Measurements from ENCODE around the gene BYSL. TPM values are rescaled to one million over a fixed set of nuclear protein-coding genes. Genes with fewer than 3 reads are reported as not detected.

The BYSL gene
- total RNA-seq, 1 experiment from 2014 or later, result 33.0 TPM

GRCh38 chr6:41937861-41938574, 16.7 kb downstream of the BYSL start:
- no peak overlapping the region for H2AFZ ChIP-seq
- H4K20me1 ChIP-seq (ENCODE audit: insufficient read depth), result peaks cover 17% of the 10 kb centered on the region; the same call in 1 of the 2 replicates
- no peak overlapping the region for H3K4me3 ChIP-seq
- ChIA-PET CTCF (no interaction called here), POLR2A (ENCODE audit: unreplicated experiment) (no interaction called here)
- 0 out of 2 replicates have a peak, but pooled peaks cover 6% of the 10 kb centered on the region for H3K36me3 ChIP-seq (ENCODE audit: low read depth)
- H3K4me1 ChIP-seq (replicated peaks; ENCODE audit: insufficient read depth), result peaks cover 29% of the 10 kb centered on the region
- H3K9me2 ChIP-seq (ENCODE audit: insufficient read depth), result no peaks in the 10 kb centered on the region
- peaks cover 54% of the 10 kb centered on the region for H3F3A ChIP-seq (ENCODE audit: insufficient read depth, low read depth)
- H3K4me2 ChIP-seq, result no peak overlapping the region
- intact Hi-C loops (cut with micrococcal nuclease; ENCODE audit: unreplicated experiment), result loop anchor here (5.0 kb wide), 2 partner anchors 136 to 156 kb away; partner anchors contain the start of gene PRICKLE4
- TF ChIP-seq, protein P1, sequence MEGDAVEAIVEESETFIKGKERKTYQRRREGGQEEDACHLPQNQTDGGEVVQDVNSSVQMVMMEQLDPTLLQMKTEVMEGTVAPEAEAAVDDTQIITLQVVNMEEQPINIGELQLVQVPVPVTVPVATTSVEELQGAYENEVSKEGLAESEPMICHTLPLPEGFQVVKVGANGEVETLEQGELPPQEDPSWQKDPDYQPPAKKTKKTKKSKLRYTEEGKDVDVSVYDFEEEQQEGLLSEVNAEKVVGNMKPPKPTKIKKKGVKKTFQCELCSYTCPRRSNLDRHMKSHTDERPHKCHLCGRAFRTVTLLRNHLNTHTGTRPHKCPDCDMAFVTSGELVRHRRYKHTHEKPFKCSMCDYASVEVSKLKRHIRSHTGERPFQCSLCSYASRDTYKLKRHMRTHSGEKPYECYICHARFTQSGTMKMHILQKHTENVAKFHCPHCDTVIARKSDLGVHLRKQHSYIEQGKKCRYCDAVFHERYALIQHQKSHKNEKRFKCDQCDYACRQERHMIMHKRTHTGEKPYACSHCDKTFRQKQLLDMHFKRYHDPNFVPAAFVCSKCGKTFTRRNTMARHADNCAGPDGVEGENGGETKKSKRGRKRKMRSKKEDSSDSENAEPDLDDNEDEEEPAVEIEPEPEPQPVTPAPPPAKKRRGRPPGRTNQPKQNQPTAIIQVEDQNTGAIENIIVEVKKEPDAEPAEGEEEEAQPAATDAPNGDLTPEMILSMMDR (conservative IDR thresholded peaks at IDR 0.05), result no peak
- no peak for TF ChIP-seq EZH2 (IDR thresholded peaks at IDR 0.05; ENCODE audit: low read depth)
- H3K27me3 ChIP-seq (ENCODE audit: insufficient read depth, low read depth), result no peaks in the 10 kb centered on the region
- peaks cover 15% of the 10 kb centered on the region for H3K79me2 ChIP-seq (ENCODE audit: low read depth)
- no TSS peak for BruUV-seq (replicated peaks)
- H3K9me3 ChIP-seq (ENCODE audit: insufficient read depth, low read depth), result no peaks in the 10 kb centered on the region
- DNase-seq, result no peak
- no peak overlapping the region for H3K27ac ChIP-seq

GRCh38 chr6:41938590-41939175, 17.4 kb downstream of the BYSL start:
- no TSS peak for BruUV-seq (replicated peaks)
- H4K20me1 ChIP-seq (ENCODE audit: insufficient read depth), result peaks cover 17% of the 10 kb centered on the region; the same call in 1 of the 2 replicates
- ChIA-PET POLR2A (ENCODE audit: unreplicated experiment) (no interaction called here), CTCF (interaction anchor here (1.0 kb wide), 2 partner anchors 106 to 276 kb away, joined by 3 to 4 read pairs; no protein-coding TSS in a partner anchor)
- H3K79me2 ChIP-seq (ENCODE audit: low read depth), result peaks cover 15% of the 10 kb centered on the region
- H3K36me3 ChIP-seq (ENCODE audit: low read depth), result 0 out of 2 replicates have a peak, but pooled peaks cover 6% of the 10 kb centered on the region
- H3K4me3 ChIP-seq, result no peak overlapping the region
- intact Hi-C loops (cut with micrococcal nuclease; ENCODE audit: unreplicated experiment), result loop anchor here (5.0 kb wide), 2 partner anchors 136 to 156 kb away; partner anchors contain the start of gene PRICKLE4
- no peak for TF ChIP-seq EZH2 (IDR thresholded peaks at IDR 0.05; ENCODE audit: low read depth)
- TF ChIP-seq, protein P1 (conservative IDR thresholded peaks at IDR 0.05), result no peak
- DNase-seq, result no peak
- H3K27ac ChIP-seq, result no peak overlapping the region
- no peak overlapping the region for H2AFZ ChIP-seq
- H3K27me3 ChIP-seq (ENCODE audit: insufficient read depth, low read depth), result no peaks in the 10 kb centered on the region
- H3K4me2 ChIP-seq, result no peak overlapping the region
- H3F3A ChIP-seq (ENCODE audit: insufficient read depth, low read depth), result peaks cover 51% of the 10 kb centered on the region
- no peaks in the 10 kb centered on the region for H3K9me2 ChIP-seq (ENCODE audit: insufficient read depth)
- peaks cover 34% of the 10 kb centered on the region for H3K4me1 ChIP-seq (replicated peaks; ENCODE audit: insufficient read depth)
- H3K9me3 ChIP-seq (ENCODE audit: insufficient read depth, low read depth), result no peaks in the 10 kb centered on the region

GRCh38 chr6:41939176-41939847, 18.0 kb downstream of the BYSL start:
- peaks cover 13% of the 10 kb centered on the region; the same call in 1 of the 2 replicates for H4K20me1 ChIP-seq (ENCODE audit: insufficient read depth)
- no peaks in the 10 kb centered on the region for H3K27me3 ChIP-seq (ENCODE audit: insufficient read depth, low read depth)
- no peak overlapping the region for H3K4me3 ChIP-seq
- no peak overlapping the region for H2AFZ ChIP-seq
- no peak overlapping the region for H3K27ac ChIP-seq
- ChIA-PET POLR2A (ENCODE audit: unreplicated experiment) (interaction anchor here (0.6 kb wide), 3 partner anchors 23 to 226 kb away, joined by 3 to 7 read pairs (median 6); no protein-coding TSS in a partner anchor), CTCF (interaction anchor here (0.6 to 1.0 kb wide), 5 partner anchors 18 to 275 kb away, joined by 3 to 5 read pairs (median 3); partner anchors contain the start of genes BYSL and MED20)
- H3K4me1 ChIP-seq (replicated peaks; ENCODE audit: insufficient read depth), result peaks cover 34% of the 10 kb centered on the region
- intact Hi-C loops (cut with micrococcal nuclease; ENCODE audit: unreplicated experiment), result loop anchor here (5.0 kb wide), 2 partner anchors 137 to 157 kb away; partner anchors contain the start of gene PRICKLE4
- no peak for TF ChIP-seq EZH2 (IDR thresholded peaks at IDR 0.05; ENCODE audit: low read depth)
- TF ChIP-seq, protein P1 (conservative IDR thresholded peaks at IDR 0.05), result no peak
- peaks cover 15% of the 10 kb centered on the region for H3K79me2 ChIP-seq (ENCODE audit: low read depth)
- H3K4me2 ChIP-seq, result peak overlapping the region; percentile 100; the same call in 1 of the 2 replicates
- DNase-seq, result no peak
- 0 out of 2 replicates have a peak, but pooled peaks cover 2% of the 10 kb centered on the region for H3K36me3 ChIP-seq (ENCODE audit: low read depth)
- no peaks in the 10 kb centered on the region for H3K9me3 ChIP-seq (ENCODE audit: insufficient read depth, low read depth)
- no peaks in the 10 kb centered on the region for H3K9me2 ChIP-seq (ENCODE audit: insufficient read depth)
- BruUV-seq (replicated peaks), result no TSS peak
- peaks cover 47% of the 10 kb centered on the region for H3F3A ChIP-seq (ENCODE audit: insufficient read depth, low read depth)

Data from PC-9 (cell line).